Measurements from ENCODE around the gene ANTKMT. TPM values are rescaled to one million over a fixed set of nuclear protein-coding genes. Genes with fewer than 3 reads are reported as not detected.

ANTKMT gene
- total RNA-seq, 1 experiment from 2014 or later = 93.6 TPM

- Histone ChIP-seq H3K9me3 (ENCODE audit: control insufficient read depth, insufficient read depth, low read depth, low read length) (no peaks in the 10 kb centered on the region), H3K4me3 (ENCODE audit: low read depth in 2 of 2, low read length in 2 of 2) (no peak overlapping the region), H3K27ac (ENCODE audit: low read length) (no peak overlapping the region), H3K4me1 (ENCODE audit: control insufficient read depth, insufficient read depth, low read length) (peaks cover 32% of the 10 kb centered on the region), H3K27me3 (ENCODE audit: control insufficient read depth, insufficient read depth, low read length) (no peaks in the 10 kb centered on the region), H3K36me3 (ENCODE audit: control insufficient read depth, insufficient read depth, low read length) (no peaks in the 10 kb centered on the region; the same call in 1 of the 2 replicates)
- in situ Hi-C loops (cut with HindIII; ENCODE audit: low pct_unique_long_range_greater_than_20kb, low sequenced_read_pairs) = no loop called here
- no peak for DNase-seq (ENCODE audit: low read depth, low spot score)
- TF ChIP-seq, protein P1, sequence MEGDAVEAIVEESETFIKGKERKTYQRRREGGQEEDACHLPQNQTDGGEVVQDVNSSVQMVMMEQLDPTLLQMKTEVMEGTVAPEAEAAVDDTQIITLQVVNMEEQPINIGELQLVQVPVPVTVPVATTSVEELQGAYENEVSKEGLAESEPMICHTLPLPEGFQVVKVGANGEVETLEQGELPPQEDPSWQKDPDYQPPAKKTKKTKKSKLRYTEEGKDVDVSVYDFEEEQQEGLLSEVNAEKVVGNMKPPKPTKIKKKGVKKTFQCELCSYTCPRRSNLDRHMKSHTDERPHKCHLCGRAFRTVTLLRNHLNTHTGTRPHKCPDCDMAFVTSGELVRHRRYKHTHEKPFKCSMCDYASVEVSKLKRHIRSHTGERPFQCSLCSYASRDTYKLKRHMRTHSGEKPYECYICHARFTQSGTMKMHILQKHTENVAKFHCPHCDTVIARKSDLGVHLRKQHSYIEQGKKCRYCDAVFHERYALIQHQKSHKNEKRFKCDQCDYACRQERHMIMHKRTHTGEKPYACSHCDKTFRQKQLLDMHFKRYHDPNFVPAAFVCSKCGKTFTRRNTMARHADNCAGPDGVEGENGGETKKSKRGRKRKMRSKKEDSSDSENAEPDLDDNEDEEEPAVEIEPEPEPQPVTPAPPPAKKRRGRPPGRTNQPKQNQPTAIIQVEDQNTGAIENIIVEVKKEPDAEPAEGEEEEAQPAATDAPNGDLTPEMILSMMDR (IDR thresholded peaks at IDR 0.05) = no peak
- TF ChIP-seq SIN3A (IDR thresholded peaks at IDR 0.05; ENCODE audit: borderline replicate concordance, insufficient read depth, low read depth, low read length) (no peak), TCF7L2 (IDR thresholded peaks at IDR 0.05; ENCODE audit: low read depth, low read length) (no peak), POLR2AphosphoS5 (IDR thresholded peaks at IDR 0.05; ENCODE audit: low read depth, low read length) (no peak)
- TF ChIP-seq, protein P2, sequence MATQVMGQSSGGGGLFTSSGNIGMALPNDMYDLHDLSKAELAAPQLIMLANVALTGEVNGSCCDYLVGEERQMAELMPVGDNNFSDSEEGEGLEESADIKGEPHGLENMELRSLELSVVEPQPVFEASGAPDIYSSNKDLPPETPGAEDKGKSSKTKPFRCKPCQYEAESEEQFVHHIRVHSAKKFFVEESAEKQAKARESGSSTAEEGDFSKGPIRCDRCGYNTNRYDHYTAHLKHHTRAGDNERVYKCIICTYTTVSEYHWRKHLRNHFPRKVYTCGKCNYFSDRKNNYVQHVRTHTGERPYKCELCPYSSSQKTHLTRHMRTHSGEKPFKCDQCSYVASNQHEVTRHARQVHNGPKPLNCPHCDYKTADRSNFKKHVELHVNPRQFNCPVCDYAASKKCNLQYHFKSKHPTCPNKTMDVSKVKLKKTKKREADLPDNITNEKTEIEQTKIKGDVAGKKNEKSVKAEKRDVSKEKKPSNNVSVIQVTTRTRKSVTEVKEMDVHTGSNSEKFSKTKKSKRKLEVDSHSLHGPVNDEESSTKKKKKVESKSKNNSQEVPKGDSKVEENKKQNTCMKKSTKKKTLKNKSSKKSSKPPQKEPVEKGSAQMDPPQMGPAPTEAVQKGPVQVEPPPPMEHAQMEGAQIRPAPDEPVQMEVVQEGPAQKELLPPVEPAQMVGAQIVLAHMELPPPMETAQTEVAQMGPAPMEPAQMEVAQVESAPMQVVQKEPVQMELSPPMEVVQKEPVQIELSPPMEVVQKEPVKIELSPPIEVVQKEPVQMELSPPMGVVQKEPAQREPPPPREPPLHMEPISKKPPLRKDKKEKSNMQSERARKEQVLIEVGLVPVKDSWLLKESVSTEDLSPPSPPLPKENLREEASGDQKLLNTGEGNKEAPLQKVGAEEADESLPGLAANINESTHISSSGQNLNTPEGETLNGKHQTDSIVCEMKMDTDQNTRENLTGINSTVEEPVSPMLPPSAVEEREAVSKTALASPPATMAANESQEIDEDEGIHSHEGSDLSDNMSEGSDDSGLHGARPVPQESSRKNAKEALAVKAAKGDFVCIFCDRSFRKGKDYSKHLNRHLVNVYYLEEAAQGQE (IDR thresholded peaks at IDR 0.05; ENCODE audit: insufficient read depth in 1 of 2, low read depth in 2 of 2, low read length in 1 of 2) = no peak
- ChIA-PET CTCF (interaction anchor here (0.5 to 2.1 kb wide), 2 partner anchors 10 to 1695 kb away, joined by 3 to 7 read pairs; no protein-coding TSS in a partner anchor), POLR2A (interaction anchor here (1.1 kb wide), 1 partner anchor 8 kb away, joined by 5 read pairs; the partner anchor contains the start of gene METRN)
- ATAC-seq = no peak
- BruUV-seq (replicated peaks) = no TSS peak
- intact Hi-C loops (cut with micrococcal nuclease; ENCODE audit: unreplicated experiment) = no loop called here
Measured at GRCh38 chr16:722835-723633, 2.1 kb downstream of the ANTKMT start.

DNA sequence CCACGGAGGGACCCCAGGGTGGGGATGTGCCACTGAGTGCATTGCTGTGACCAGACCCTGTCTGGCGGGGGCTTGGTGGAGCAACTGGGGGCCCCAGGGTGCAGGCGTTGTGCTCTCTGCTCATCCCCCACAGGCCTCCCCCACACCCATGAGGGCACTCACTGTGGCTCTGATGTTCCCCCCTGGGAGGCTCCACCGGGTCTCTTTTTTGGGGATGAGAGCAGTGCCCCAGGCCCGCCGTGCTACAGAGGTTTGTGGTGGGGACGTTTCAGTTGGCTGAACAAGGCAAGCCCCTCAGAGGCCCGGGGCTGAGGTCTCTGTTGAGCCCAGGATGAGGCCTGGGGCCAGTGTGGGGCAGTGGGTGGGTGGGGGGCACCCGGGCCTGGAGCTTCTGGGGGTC is 2.7 kb downstream of the ANTKMT start:
- TF ChIP-seq SIN3A (IDR thresholded peaks at IDR 0.05; ENCODE audit: borderline replicate concordance, insufficient read depth, low read depth, low read length) = no peak
- TF ChIP-seq, protein P1 (IDR thresholded peaks at IDR 0.05) = no peak
- TF ChIP-seq, protein P2 (IDR thresholded peaks at IDR 0.05; ENCODE audit: insufficient read depth in 1 of 2, low read depth in 2 of 2, low read length in 1 of 2) = no peak
- TF ChIP-seq TCF7L2 (IDR thresholded peaks at IDR 0.05; ENCODE audit: low read depth, low read length) = no peak
- no peak for TF ChIP-seq POLR2AphosphoS5 (IDR thresholded peaks at IDR 0.05; ENCODE audit: low read depth, low read length)
- H3K27ac ChIP-seq (ENCODE audit: low read length) = no peak overlapping the region
- no peak for ATAC-seq
- no peak for DNase-seq (ENCODE audit: low read depth, low spot score)
- ChIA-PET CTCF (interaction anchor here (0.5 to 2.1 kb wide), 2 partner anchors 11 to 12 kb away, joined by 6 to 7 read pairs; no protein-coding TSS in a partner anchor), POLR2A (interaction anchor here (0.8 to 1.1 kb wide), 2 partner anchors 9 to 10 kb away, joined by 3 to 5 read pairs; partner anchors contain the start of gene METRN)
- in situ Hi-C loops (cut with HindIII; ENCODE audit: low pct_unique_long_range_greater_than_20kb, low sequenced_read_pairs) = no loop called here
- intact Hi-C loops (cut with micrococcal nuclease; ENCODE audit: unreplicated experiment) = no loop called here
- no peaks in the 10 kb centered on the region for H3K9me3 ChIP-seq (ENCODE audit: control insufficient read depth, insufficient read depth, low read depth, low read length)
- no peaks in the 10 kb centered on the region; the same call in 1 of the 2 replicates for H3K36me3 ChIP-seq (ENCODE audit: control insufficient read depth, insufficient read depth, low read length)
- no peak overlapping the region for H3K4me3 ChIP-seq (ENCODE audit: low read depth in 2 of 2, low read length in 2 of 2)
- peaks cover 25% of the 10 kb centered on the region for H3K4me1 ChIP-seq (ENCODE audit: control insufficient read depth, insufficient read depth, low read length)
- H3K27me3 ChIP-seq (ENCODE audit: control insufficient read depth, insufficient read depth, low read length) = no peaks in the 10 kb centered on the region
- no TSS peak for BruUV-seq (replicated peaks)

All from Panc1 (cell line).